Activated T-cell treated with anti-CD3 and anti-CD28 coated beads for 24 hours (primary cell): ENCODE results near the gene ERC1.
"Not testable (repeated sequence)": the region's sequence is repeated elsewhere in the genome, so short reads cannot be mapped to it uniquely, and the experiment has no call there.

ENCODE experiments used
- DNase-seq: peaks from one replicate; pipeline ENCODE4 v3.0.0-alpha.2; 2020; ENCODE audit warnings: low read depth

The ERC1 gene

GRCh38 chr12:1319212-1319611, 328.2 kb downstream of the ERC1 start:
- no peak for DNase-seq

- DNase-seq: no peak
These were observed 329.0 kb downstream of the ERC1 start for GRCh38 chr12:1320021-1320420.

GRCh38 chr12:1322821-1323220, 331.8 kb downstream of the ERC1 start:
- DNase-seq: no peak

- no peak for DNase-seq
These were observed 333.1 kb downstream of the ERC1 start for GRCh38 chr12:1324099-1324498.

- no peak for DNase-seq
These were observed 333.9 kb downstream of the ERC1 start for GRCh38 chr12:1324910-1325309.

GRCh38 chr12:1325666-1326065, 334.6 kb downstream of the ERC1 start:
- DNase-seq: no peak

- DNase-seq: no peak
These were observed 335.2 kb downstream of the ERC1 start for GRCh38 chr12:1326258-1326657.

- DNase-seq: no peak
These were observed 337.4 kb downstream of the ERC1 start for GRCh38 chr12:1328391-1328790.

- no peak for DNase-seq
These were observed 338.9 kb downstream of the ERC1 start for GRCh38 chr12:1329784-1330476.

GRCh38 chr12:1330477-1330827, 339.4 kb downstream of the ERC1 start:
- no peak for DNase-seq

GRCh38 chr12:1332327-1332726, 341.3 kb downstream of the ERC1 start:
- no peak for DNase-seq

GRCh38 chr12:1338483-1339177, 347.6 kb downstream of the ERC1 start:
- DNase-seq: no peak

GRCh38 chr12:1339178-1339541, 348.1 kb downstream of the ERC1 start:
- DNase-seq: not testable (repeated sequence)

- DNase-seq: no peak
These were observed 348.7 kb downstream of the ERC1 start for GRCh38 chr12:1339618-1340319.

GRCh38 chr12:1341270-1341669, 350.2 kb downstream of the ERC1 start:
- not testable (repeated sequence) for DNase-seq

- DNase-seq: no peak
These were observed 352.4 kb downstream of the ERC1 start for GRCh38 chr12:1343422-1343821.

GRCh38 chr12:1344245-1344644, 353.2 kb downstream of the ERC1 start:
- DNase-seq: no peak

- no peak for DNase-seq
These were observed 355.1 kb downstream of the ERC1 start for GRCh38 chr12:1346126-1346525.

GRCh38 chr12:1347294-1347693, 356.3 kb downstream of the ERC1 start:
- no peak for DNase-seq

- DNase-seq: no peak
These were observed 357.6 kb downstream of the ERC1 start for GRCh38 chr12:1348606-1349005.

GRCh38 chr12:1350055-1350933, 359.3 kb downstream of the ERC1 start:
- DNase-seq: no peak

- DNase-seq: no peak
These were observed 359.9 kb downstream of the ERC1 start for GRCh38 chr12:1350934-1351240.

- no peak for DNase-seq
These were observed 360.9 kb downstream of the ERC1 start for GRCh38 chr12:1351926-1352325.
